Gastroesophageal sphincter (tissue), 3 donors: ENCODE results near the gene AMY1B.
"Not testable (repeated sequence)": the region's sequence is repeated elsewhere in the genome, so short reads cannot be mapped to it uniquely, and the experiment has no call there.

Experiments
- CTCF ChIP-seq, 4 experiments: fragments of 200-600 bp in 2 of 4; fragments of 450-650 bp in 2 of 4; sonication (generic) in 1 of 4; IDR thresholded peaks; one replicate each; pipeline ENCODE4 v1.5.1; 2017 to 2019; ENCODE audit warnings: antibody characterized with exemption in 4 of 4, mild to moderate bottlenecking in 2 of 4, moderate library complexity in 2 of 4
- EP300 ChIP-seq: sonication (generic); formaldehyde crosslinking; IDR thresholded peaks from one replicate; pipeline ENCODE4 v1.6.1; 2017; ENCODE audit warnings: antibody characterized with exemption, mild to moderate bottlenecking
- POLR2A ChIP-seq, 2 donors: fragments of 450-650 bp; IDR thresholded peaks; one replicate each; pipeline ENCODE4 v1.6.1; 2017; ENCODE audit warnings: antibody characterized with exemption in 2 of 2, mild to moderate bottlenecking in 2 of 2, moderate library complexity in 1 of 2
- POLR2AphosphoS5 ChIP-seq: sonication (generic); formaldehyde crosslinking; IDR thresholded peaks from one replicate; pipeline ENCODE4 v1.6.1; 2017; ENCODE audit warnings: antibody characterized with exemption

GRCh38 chr1:103641194-103641593, 54.8 kb downstream of the AMY1B start:
- TF ChIP-seq CTCF (IDR thresholded peaks at IDR 0.05); POLR2A (IDR thresholded peaks at IDR 0.05); EP300; POLR2AphosphoS5: not testable (repeated sequence)
